ENCODE results near the gene PEMT.
A peak's percentile ranks its signal among the peaks of the same experiment; 100 is the strongest.

The PEMT gene

DNA sequence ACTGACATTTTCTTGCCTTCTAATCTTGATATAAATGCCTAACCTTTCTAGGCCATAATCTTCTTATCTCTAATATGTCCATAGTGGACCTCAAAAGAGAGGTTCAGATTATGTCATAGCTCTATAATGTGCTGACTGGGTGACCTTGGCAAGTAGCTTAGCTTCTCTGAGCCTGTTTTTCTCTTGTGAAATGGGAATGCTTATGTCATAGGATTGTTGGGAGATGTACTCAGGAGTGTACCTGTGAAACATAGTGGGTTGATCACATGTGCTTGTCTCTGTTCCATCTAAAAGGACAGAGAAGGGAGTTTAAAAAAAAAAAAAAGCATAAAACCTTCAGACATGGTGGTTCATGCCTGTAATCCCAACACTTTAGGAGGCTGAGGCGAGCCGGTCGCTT, 112.3 kb downstream of the PEMT start:
- no peaks in the 10 kb centered on the region for H3K4me1 ChIP-seq (ENCODE audit: low read length)
- H2AFZ ChIP-seq (ENCODE audit: low read length) = no peak overlapping the region
- no peak for DNase-seq
- no peak overlapping the region for H3K27ac ChIP-seq (ENCODE audit: low read length)
- peaks cover 72% of the 10 kb centered on the region for H3K79me2 ChIP-seq (ENCODE audit: low read length)
- no peaks in the 10 kb centered on the region; the same call in 1 of the 2 replicates for H4K20me1 ChIP-seq (ENCODE audit: insufficient read depth, low read length)
- no peaks in the 10 kb centered on the region for H3K36me3 ChIP-seq (replicated peaks; ENCODE audit: insufficient read depth, low read length)
- H3K4me3 ChIP-seq (ENCODE audit: low read length) = no peak overlapping the region
- H3K9me3 ChIP-seq (replicated peaks; ENCODE audit: insufficient read depth, low read length) = no peaks in the 10 kb centered on the region
- no peak overlapping the region for H3K9ac ChIP-seq (ENCODE audit: low read length)
- TF ChIP-seq EZH2 (optimal IDR thresholded peaks at IDR 0.05; ENCODE audit: low read depth, low read length) (no peak), EZH2phosphoT487 (IDR thresholded peaks at IDR 0.05; ENCODE audit: low read length) (no peak)
- TF ChIP-seq, protein P1, sequence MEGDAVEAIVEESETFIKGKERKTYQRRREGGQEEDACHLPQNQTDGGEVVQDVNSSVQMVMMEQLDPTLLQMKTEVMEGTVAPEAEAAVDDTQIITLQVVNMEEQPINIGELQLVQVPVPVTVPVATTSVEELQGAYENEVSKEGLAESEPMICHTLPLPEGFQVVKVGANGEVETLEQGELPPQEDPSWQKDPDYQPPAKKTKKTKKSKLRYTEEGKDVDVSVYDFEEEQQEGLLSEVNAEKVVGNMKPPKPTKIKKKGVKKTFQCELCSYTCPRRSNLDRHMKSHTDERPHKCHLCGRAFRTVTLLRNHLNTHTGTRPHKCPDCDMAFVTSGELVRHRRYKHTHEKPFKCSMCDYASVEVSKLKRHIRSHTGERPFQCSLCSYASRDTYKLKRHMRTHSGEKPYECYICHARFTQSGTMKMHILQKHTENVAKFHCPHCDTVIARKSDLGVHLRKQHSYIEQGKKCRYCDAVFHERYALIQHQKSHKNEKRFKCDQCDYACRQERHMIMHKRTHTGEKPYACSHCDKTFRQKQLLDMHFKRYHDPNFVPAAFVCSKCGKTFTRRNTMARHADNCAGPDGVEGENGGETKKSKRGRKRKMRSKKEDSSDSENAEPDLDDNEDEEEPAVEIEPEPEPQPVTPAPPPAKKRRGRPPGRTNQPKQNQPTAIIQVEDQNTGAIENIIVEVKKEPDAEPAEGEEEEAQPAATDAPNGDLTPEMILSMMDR (IDR thresholded peaks at IDR 0.05; ENCODE audit: low read length) = no peak
- H3K4me2 ChIP-seq (ENCODE audit: low read depth, low read length) = no peak overlapping the region
- no peaks in the 10 kb centered on the region for H3K9me2 ChIP-seq (replicated peaks; ENCODE audit: insufficient read depth, low read length)
- no peaks in the 10 kb centered on the region for H3F3A ChIP-seq (ENCODE audit: insufficient read depth, low read length)
- no peaks in the 10 kb centered on the region; the same call in 1 of the 2 replicates for H3K27me3 ChIP-seq (replicated peaks; ENCODE audit: insufficient read depth, low read length)

DNA sequence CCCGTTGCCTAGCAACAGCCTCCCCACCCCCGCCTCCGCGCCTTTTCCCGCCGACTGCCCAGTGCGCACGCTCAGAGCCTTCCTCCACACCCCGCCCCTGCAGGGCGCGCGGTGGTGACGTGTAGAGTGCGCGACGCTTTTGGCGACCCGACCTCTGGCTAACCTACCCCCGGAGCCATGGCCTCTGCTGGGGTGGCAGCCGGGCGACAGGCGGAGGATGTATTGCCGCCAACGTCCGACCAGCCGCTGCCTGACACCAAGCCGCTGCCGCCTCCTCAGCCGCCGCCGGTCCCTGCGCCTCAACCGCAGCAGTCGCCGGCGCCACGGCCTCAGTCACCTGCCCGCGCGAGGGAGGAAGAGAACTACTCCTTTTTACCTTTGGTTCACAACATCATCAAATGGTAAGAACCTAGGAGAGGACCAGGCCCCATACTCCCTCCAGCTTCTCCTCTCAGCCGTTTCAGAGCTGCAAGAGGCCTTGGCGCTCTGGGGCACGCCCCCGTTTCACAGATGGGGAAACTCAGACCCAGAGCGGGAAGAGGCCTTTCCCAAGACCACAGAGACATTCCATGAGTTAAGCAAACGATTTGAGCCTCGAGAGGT, 114.5 kb downstream of the PEMT start, which contains the start of gene MED9:
Gene MED9, plus strand, starts transcription at position 136 of the 603 bp plus-strand sequence. Its CDS starts 42 bp downstream, at position 178.
- Histone ChIP-seq H3K9me2 (replicated peaks; ENCODE audit: insufficient read depth, low read length) (no peaks in the 10 kb centered on the region), H4K20me1 (ENCODE audit: insufficient read depth, low read length) (no peaks in the 10 kb centered on the region), H3F3A (ENCODE audit: insufficient read depth, low read length) (no peaks in the 10 kb centered on the region), H3K9me3 (replicated peaks; ENCODE audit: insufficient read depth, low read length) (no peaks in the 10 kb centered on the region), H3K4me2 (ENCODE audit: low read depth, low read length) (peak within 1 kb of the TSS; percentile 88), H3K4me3 (ENCODE audit: low read length) (peak within 1 kb of the TSS; percentile 100), H3K27ac (ENCODE audit: low read length) (peak within 1 kb of the TSS; percentile 83; the same call in 1 of the 2 replicates), H3K36me3 (replicated peaks; ENCODE audit: insufficient read depth, low read length) (no peaks in the 10 kb centered on the region), H2AFZ (ENCODE audit: low read length) (peak within 1 kb of the TSS; percentile 97), H3K79me2 (ENCODE audit: low read length) (peaks cover 51% of the 10 kb centered on the region), H3K27me3 (replicated peaks; ENCODE audit: insufficient read depth, low read length) (no peaks in the 10 kb centered on the region; the same call in 1 of the 2 replicates), H3K9ac (ENCODE audit: low read length) (peak within 1 kb of the TSS; percentile 99), H3K4me1 (ENCODE audit: low read length) (no peaks in the 10 kb centered on the region)
- DNase-seq = peak; percentile 89
- TF ChIP-seq EZH2phosphoT487 (IDR thresholded peaks at IDR 0.05; ENCODE audit: low read length) (no peak), EZH2 (optimal IDR thresholded peaks at IDR 0.05; ENCODE audit: low read depth, low read length) (no peak)
- TF ChIP-seq, protein P1 (IDR thresholded peaks at IDR 0.05; ENCODE audit: low read length) = no peak

DNA sequence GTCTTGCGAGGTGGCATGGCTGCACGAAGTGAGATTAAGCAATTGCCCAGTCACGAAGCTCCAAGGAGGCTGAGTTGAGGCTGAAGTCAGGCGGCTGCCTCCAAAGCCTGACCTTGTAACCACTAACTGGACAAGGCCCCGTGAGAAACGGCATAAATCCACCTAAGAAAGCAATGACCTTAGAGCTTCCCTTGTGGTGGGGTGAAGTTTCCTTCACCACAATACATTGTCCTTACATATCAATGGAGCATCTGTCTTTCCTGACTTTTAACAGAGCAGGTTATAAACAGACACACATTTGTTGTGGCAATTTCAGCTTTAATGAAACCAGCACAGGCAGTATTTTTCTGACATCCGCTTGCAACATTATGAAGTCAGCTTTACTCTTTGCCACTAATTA, 117.2 kb downstream of the PEMT start:
- Histone ChIP-seq H3K27me3 (replicated peaks; ENCODE audit: insufficient read depth, low read length) (no peaks in the 10 kb centered on the region; the same call in 1 of the 2 replicates), H3K36me3 (replicated peaks; ENCODE audit: insufficient read depth, low read length) (no peaks in the 10 kb centered on the region), H2AFZ (ENCODE audit: low read length) (no peak overlapping the region), H3K9me3 (replicated peaks; ENCODE audit: insufficient read depth, low read length) (no peaks in the 10 kb centered on the region), H3K9me2 (replicated peaks; ENCODE audit: insufficient read depth, low read length) (no peaks in the 10 kb centered on the region), H3K79me2 (ENCODE audit: low read length) (peaks cover 25% of the 10 kb centered on the region), H3K27ac (ENCODE audit: low read length) (no peak overlapping the region), H3K4me3 (ENCODE audit: low read length) (no peak overlapping the region), H3K4me2 (ENCODE audit: low read depth, low read length) (no peak overlapping the region), H3K4me1 (ENCODE audit: low read length) (no peaks in the 10 kb centered on the region), H4K20me1 (ENCODE audit: insufficient read depth, low read length) (no peaks in the 10 kb centered on the region), H3F3A (ENCODE audit: insufficient read depth, low read length) (no peaks in the 10 kb centered on the region), H3K9ac (ENCODE audit: low read length) (no peak overlapping the region)
- DNase-seq = no peak
- TF ChIP-seq EZH2phosphoT487 (IDR thresholded peaks at IDR 0.05; ENCODE audit: low read length) = no peak
- no peak for TF ChIP-seq EZH2 (optimal IDR thresholded peaks at IDR 0.05; ENCODE audit: low read depth, low read length)
- TF ChIP-seq, protein P1 (IDR thresholded peaks at IDR 0.05; ENCODE audit: low read length) = no peak

Data from MM.1S (cell line).